GM04503 (cell line): ENCODE data around the gene GRK5.

Experiments used
- DNase-seq: peaks from one replicate; pipeline ENCODE4 v3.0.0-alpha.2; 2012; ENCODE audit warnings: low read depth

GRK5 gene

GRCh38 chr10:119341459-119342301 is 134.3 kb downstream of the GRK5 start:
- DNase-seq, result no peak

DNA sequence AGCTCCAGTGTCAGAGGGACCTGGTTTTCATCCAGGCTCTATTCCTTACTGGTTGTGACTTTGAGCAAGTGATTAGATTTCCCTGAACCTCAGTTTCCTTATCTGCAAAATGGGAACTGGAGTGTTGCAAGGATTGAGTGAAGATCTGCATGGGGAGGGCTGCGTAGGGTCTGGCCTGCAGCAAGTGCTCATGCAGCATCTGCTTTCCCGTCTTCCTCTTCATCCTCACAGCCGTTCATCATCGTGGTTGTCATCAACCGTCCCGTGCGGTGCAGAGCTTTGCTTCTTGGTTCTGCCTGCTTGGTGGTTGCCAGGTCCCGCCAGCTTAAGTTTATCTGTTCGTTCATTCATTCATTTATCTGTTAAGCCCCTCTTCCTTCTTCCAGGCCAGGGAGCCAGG is 135.0 kb downstream of the GRK5 start:
- DNase-seq, result no peak

DNA sequence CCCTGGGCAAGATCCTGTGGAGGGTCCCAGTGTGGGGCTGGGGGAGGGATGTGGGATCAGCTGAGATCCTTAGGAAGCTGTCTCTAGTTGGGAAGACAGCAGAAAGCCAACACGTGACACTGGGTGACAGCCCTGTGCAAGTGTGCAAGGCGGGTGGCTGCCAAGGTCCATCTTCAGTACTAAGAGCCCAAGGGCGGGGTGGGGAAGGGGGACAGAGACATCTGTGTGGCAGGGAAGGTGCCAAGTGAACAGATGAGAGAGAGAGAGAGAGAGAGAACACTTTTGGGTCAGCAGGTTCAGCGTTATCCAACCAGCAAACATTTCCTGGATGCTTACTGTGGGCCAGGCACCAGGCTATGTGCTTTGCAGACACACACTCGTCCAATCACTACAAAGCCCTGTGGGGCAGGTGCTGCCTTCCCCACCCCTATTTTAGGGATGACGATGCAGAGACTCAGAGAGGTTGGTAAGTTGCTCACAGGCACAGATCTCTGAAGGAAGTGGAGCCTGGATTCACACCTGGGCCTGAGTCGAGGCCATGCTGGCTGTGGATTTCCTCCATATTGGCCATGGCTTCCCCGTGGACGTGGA is 135.7 kb downstream of the GRK5 start:
- DNase-seq, result no peak

DNA sequence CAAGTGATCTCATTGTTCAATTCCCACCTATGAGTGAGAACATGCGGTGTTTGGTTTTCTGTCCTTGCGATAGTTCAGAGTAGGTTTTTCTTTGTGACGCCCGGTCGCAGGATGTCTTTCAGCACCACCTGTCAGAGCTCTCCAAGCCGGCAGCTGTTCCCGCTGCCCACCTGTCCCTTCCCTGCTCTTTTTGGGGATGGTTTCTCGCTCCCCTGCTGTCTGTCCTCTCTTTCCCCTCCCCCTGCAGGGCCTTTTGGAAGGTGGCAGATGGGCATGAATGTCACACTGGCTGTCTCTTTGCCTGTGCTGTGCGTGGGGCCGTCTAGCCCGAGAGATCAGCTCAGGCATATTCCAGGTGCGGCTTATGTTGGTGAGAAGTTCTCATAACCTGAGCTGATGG is 137.0 kb downstream of the GRK5 start:
- DNase-seq, result no peak

DNA sequence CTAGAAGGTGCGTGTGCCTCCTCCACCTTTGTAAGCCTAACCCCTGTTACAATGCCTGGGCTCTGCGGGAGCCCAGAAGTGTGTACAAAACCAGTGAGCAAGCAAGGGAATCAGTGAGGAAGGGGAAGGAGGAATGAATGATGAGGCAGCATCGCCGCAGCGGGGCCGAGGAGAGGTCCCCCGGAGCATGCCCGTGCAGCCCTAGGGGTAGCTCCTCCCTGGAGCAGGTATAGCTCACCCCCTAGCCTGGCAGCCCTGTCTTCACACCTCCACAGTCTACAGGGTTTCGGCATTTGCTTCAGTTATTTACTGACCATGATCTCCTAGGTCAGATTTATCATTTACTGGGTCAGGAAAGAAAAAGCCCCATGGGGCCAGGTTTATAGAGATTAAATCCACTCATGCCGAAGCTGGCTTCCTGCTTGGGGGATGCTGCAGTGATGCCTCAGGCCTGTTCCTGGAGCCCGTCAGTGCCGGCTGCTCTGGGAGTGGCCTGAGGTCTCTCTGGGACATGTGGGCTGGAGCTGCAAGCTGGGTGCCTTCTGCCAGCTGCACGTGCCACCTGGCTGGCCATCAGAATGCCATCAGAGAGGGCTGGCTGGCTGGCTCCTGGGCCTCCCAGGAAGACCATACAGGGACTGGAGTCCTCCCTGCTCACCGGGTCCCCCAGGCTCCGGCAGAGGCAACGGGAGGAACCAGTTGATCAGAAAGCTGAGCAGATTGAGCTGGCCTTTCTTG is 138.9 kb downstream of the GRK5 start:
- no peak for DNase-seq

DNA sequence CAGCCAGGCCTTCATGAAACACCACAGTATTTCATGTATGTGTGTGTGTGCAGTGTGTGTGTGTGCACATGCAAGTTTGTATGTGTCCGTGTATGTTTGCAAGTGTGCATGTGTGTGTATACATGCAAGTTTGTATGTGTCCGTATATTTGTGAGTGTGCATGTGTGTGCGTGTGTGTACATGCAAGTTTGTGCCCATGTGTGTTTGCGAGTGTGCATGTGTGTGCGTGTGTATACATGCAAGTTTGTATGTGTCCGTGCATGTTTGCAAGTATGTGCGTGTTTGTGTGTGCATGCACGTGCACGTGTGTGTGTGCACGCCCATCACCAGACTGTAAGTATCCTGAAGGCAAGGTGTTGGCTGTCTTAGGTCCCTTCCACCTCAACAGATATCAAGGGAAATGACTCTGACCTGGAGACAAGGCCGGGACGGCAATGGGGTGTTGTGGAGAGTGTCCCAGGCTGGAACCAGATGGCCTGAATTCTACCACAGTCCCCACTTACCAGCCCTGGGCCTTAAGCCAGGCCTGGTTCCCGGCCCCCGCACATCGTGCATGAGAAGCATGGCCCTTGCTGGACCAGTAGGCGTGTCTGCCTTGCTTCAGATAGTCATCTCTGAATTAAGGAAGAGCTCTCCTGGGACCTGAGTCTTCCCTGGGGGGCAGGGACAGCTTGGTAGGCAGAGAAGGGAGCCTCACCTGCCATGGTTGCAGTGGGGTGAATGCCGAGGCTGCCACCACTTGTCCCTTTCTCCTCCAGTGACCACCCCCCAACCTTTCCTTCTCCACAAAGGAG is 140.0 kb downstream of the GRK5 start:
- DNase-seq, result no peak

GRCh38 chr10:119348106-119348505 is 140.7 kb downstream of the GRK5 start:
- DNase-seq, result no peak

DNA sequence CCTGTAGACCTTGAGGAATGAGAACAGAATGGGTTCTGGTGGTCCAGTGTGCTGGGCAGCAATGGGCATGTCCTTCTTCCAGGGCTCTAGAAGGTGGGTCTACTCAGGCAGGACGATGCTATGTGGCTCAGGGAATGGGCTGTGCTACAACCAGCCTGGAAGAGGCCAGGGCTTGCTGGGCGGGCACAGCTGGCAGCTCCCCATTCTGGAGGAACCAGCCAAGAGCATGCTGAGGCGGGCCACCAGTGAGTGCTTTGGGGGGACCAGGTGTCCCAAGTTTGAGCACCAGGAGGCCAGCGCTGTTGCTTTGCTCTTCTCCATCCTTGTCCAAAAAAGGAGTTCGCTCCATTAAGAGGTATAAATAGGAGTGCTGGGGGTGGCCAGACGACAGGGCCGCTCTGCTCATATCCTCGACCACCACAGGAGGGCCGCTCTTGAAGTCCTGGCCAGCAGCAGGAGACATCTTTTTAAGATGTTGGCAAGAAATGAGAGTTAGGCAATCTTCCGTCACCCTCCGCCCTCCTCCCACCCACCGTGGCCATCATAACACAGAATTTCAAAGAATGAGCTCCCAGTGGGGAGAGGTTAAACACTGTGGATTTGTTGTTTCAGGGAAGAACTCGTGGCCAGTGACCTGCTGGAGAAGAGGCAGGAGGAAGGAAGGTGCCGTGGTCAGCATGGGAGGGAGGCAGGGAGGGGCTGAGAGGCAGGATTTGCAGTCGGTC is 141.3 kb downstream of the GRK5 start:
- DNase-seq, result no peak

DNA sequence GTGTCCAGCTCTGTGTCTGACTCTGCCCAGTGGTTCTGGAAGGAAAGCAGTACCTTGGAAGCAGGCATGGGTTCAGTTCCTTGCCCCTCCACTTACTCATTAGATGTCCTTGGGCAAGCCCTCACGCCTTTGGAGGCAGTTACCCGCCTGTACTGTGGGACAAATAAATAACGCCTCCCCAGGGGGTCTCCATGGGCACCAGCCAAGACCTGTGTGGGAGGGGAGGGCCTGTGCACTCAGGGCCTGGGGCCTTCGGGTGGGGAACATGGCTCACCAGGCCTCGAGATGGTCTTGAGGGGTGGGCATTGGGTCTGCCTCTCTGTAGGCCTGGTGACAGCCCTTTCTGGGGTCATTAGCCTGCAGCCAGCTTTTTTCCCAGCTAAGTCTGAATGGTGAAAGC is 142.0 kb downstream of the GRK5 start:
- DNase-seq, result no peak

DNA sequence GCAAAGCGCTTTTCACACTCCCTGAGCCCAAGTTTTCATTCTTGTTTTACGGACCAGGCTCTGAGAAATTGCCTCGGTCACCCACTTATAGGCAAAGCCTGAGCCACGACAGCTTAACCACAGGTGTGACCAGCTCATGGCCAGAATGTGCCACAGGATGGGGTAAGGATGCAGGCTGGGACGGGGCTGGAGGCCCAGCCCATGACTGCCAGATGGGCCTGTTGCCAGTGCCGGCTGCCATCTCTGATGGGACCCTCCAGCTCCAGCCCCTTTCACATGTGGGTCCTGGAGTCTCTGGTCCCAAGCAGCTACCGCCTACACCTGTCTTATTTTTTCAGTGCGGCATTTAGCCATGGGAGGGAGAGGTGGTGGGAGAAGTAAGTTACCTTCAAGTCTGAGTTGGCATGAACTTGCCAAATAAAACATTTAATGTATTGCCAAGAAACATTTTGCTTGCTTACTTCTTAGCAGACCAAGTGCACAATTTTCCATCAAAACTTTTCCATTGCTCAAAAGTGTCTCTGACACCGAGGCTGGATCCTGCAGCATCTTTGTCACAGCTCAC is 142.6 kb downstream of the GRK5 start:
- DNase-seq, result no peak

- DNase-seq, result no peak
Observed at GRCh38 chr10:119350502-119351097, 143.2 kb downstream of the GRK5 start.

- no peak for DNase-seq
Observed at GRCh38 chr10:119351189-119351588, 143.8 kb downstream of the GRK5 start.

DNA sequence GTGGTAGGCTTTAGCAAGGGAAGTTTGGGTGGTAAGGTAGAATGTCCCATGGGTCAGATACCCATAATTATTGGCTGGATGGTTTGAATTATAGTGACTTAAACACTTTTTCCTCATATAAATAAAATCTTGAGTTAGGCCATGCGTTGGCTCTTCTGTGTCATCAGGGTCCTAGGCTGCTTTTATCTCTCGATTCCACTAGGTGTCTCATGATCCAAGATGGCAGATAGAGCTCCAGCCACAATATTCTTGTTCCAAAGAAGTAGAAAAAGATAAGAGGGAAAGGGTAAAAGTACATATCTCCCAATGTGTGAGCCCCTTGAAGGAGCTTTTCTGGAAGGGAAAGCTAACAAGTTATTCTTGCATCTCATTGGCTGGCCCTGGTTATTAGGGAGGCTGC is 144.7 kb downstream of the GRK5 start:
- DNase-seq, result no peak

- DNase-seq, result no peak
Observed at GRCh38 chr10:119352807-119353206, 145.4 kb downstream of the GRK5 start.

- DNase-seq, result no peak
Observed at GRCh38 chr10:119353421-119353820, 146.1 kb downstream of the GRK5 start.

DNA sequence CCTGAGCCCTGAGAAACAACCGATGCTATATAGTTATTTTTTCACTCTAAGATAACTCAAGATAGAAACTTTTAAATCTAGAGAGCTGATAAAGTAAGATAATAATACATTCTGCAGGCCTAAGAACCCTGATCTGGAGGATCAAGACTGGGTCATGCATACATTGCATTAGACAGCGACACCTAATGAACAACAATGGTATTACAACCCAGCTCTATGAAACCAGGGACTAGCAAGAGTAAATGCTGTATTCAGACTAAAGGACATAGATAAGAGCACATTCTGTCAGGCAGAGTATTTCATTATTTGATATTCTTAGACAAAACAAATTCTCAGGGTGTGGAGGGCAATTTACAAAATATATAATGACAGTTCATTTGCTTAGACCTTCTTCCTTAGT is 148.6 kb downstream of the GRK5 start:
- DNase-seq, result no peak

DNA sequence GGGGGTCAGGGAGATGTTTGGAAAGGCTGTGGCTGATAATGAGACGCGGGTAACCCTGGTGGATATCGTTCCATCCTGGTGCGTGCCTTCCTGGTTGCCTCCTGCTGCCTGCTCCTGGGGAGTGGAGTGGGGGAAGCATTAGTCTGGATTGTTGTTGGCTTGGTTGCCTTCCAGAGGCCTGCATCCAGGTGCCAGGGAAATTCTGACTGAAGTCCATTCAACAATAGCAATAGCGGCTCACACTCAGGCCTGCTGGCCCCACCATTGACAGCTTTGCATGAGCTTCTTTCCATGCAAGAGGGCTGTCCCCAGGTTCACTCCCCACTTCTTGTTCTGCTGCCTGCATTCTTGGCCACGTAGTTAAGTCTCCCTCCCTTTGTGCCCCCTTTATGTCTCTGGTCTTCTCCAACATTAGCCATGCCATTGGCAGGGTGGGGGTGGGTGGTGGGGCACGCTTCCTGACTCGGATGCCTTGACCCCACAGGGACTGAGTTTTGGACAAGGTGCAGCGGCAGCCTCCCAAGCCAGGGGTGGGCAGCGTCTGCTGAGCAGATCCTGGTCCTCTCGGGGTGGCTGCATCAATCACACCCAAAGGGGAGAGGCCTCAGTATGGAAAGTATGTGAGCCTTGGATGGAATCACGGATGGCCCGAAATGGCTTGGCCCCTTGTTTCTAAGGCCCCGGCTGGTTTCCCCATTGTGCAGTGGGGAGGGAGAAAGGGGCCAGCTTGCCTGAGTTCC is 150.2 kb downstream of the GRK5 start:
- DNase-seq, result no peak

- DNase-seq, result no peak
Observed at GRCh38 chr10:119358152-119358512, 150.8 kb downstream of the GRK5 start.

DNA sequence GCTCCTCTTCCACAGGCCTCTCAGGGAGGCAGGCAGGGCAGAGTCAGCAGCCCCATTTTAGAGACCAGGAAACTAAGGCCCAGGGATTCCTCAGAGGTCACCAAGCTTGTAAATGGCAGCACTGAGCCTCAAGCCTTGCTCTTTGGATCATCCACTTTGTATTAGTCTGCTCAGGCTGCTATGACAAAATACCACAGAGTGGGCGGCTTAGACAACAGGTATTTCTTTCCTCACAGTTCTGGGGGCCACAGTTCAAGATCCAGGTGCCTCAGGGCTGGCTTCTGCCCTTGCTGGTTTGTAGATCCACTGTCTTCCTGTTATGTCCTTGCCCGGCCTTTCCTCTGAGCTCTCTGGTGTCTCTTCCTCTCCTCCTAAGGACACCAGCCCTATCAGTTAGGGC is 151.2 kb downstream of the GRK5 start:
- no peak for DNase-seq

DNA sequence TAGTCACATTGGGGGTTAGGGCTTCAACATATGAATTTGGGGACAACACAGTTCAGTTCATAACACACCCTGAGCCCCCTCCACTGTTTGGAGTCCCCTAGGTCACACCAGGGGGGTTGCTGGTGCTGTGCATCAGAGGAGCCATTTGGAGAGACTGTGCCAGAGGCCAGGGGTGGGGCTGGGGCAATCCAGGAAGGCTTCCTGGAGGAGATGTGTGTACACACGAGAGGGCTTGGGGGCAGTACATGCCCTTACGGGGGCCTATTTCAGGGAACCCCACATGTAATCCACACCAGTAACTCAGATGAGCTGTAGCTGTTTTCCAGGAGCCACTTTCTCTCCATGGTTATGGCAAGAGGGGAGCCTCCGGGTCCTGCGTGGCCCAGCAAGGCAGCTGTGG is 151.7 kb downstream of the GRK5 start:
- no peak for DNase-seq
